ENCODE measurements around the gene PLEKHG4B. TPM values are rescaled to one million over a fixed set of nuclear protein-coding genes. Genes with fewer than 3 reads are reported as not detected.
A peak's percentile ranks its signal among the peaks of the same experiment; 100 is the strongest.

The PLEKHG4B gene
- total RNA-seq, 1 experiment from 2014 or later: 1.2 TPM

DNA sequence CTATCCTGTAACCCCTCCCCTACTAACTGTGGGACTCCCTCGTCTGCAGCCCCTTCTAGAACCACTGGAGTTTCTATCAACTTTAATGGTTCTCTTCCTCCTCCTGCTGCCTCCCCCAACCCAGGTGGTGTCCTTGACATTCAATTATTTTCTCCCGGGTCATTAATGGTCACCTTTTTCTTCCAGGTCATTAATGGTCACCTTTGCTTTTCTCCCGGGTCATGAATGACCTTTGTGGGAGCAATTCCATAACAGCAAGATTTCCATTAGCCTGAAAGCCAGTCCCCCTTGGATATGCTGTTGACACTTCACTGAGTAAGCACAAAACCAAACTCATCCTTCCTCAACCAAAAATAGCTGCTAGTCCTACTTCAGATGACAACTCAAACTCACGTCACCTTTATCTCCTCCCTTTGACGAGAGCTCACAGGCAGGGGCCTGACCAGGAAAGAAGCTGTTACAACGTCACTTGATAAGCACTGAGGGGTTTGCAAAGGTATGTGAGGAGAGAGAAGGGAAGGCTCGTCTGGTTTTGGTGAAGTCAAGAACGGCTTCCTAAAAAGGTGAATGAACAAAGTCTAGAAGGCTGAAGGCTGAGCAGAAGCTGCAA is 115.1 kb downstream of the PLEKHG4B start:
- Histone ChIP-seq H3K4me1 (ENCODE audit: insufficient read depth, low read length) (peaks cover 25% of the 10 kb centered on the region), H3K9me3 (ENCODE audit: low read length) (no peaks in the 10 kb centered on the region), H3F3A (ENCODE audit: low read length, unreplicated experiment) (no peaks in the 10 kb centered on the region), H3K27me3 (ENCODE audit: low read length) (no peaks in the 10 kb centered on the region), H2AFZ (ENCODE audit: low read length) (no peak overlapping the region), H3K9me2 (replicated peaks; ENCODE audit: low read length) (no peaks in the 10 kb centered on the region), H4K20me1 (ENCODE audit: low read length) (peaks cover 4% of the 10 kb centered on the region; the same call in 1 of the 2 replicates), H3K27ac (ENCODE audit: low read length) (peak overlapping the region; percentile 83), H3K36me3 (ENCODE audit: low read depth, low read length) (peaks cover 14% of the 10 kb centered on the region; the same call in 1 of the 2 replicates), H3K9ac (ENCODE audit: low read length) (peak overlapping the region; percentile 58), H3K4me3 (ENCODE audit: low read length) (no peak overlapping the region), H3K79me2 (ENCODE audit: low read length) (peaks cover 48% of the 10 kb centered on the region), H3K4me2 (ENCODE audit: low read length) (no peak overlapping the region; the same call in 1 of the 2 replicates)
- DNase-seq: peak; percentile 40
- BruUV-seq (replicated peaks): no TSS peak
- TF ChIP-seq EZH2phosphoT487 (IDR thresholded peaks at IDR 0.05; ENCODE audit: borderline replicate concordance, low read length) (no peak), CTCF (conservative IDR thresholded peaks at IDR 0.05; ENCODE audit: low read depth, low read length) (no peak), EZH2 (IDR thresholded peaks at IDR 0.05; ENCODE audit: low read length, unreplicated experiment) (no peak)
- ChIA-PET POLR2A (ENCODE audit: unreplicated experiment) (interaction anchor here (0.6 kb wide), 1 partner anchor 450 kb away, joined by 5 read pairs; no protein-coding TSS in a partner anchor), CTCF (no interaction called here)
- intact Hi-C loops (cut with micrococcal nuclease): no loop called here
- peak; percentile 62 for ATAC-seq

- ChIA-PET POLR2A (ENCODE audit: unreplicated experiment) (interaction anchor here (0.6 kb wide), 1 partner anchor 450 kb away, joined by 5 read pairs; no protein-coding TSS in a partner anchor), CTCF (no interaction called here)
- peak overlapping the region; percentile 58 for H3K9ac ChIP-seq (ENCODE audit: low read length)
- intact Hi-C loops (cut with micrococcal nuclease): no loop called here
- H3F3A ChIP-seq (ENCODE audit: low read length, unreplicated experiment): no peaks in the 10 kb centered on the region
- H3K36me3 ChIP-seq (ENCODE audit: low read depth, low read length): peaks cover 14% of the 10 kb centered on the region; the same call in 1 of the 2 replicates
- peaks cover 25% of the 10 kb centered on the region for H3K4me1 ChIP-seq (ENCODE audit: insufficient read depth, low read length)
- H3K27me3 ChIP-seq (ENCODE audit: low read length): no peaks in the 10 kb centered on the region
- H3K9me2 ChIP-seq (replicated peaks; ENCODE audit: low read length): no peaks in the 10 kb centered on the region
- no peak overlapping the region for H2AFZ ChIP-seq (ENCODE audit: low read length)
- H3K79me2 ChIP-seq (ENCODE audit: low read length): peaks cover 48% of the 10 kb centered on the region
- no peak overlapping the region; the same call in none of the 2 replicates for H3K4me2 ChIP-seq (ENCODE audit: low read length)
- no peak overlapping the region for H3K4me3 ChIP-seq (ENCODE audit: low read length)
- H3K27ac ChIP-seq (ENCODE audit: low read length): peak overlapping the region; percentile 83
- no peaks in the 10 kb centered on the region for H3K9me3 ChIP-seq (ENCODE audit: low read length)
- DNase-seq (peak; percentile 35), ATAC-seq (peak; percentile 46)
- BruUV-seq (replicated peaks): no TSS peak
- TF ChIP-seq EZH2 (IDR thresholded peaks at IDR 0.05; ENCODE audit: low read length, unreplicated experiment): no peak
- H4K20me1 ChIP-seq (ENCODE audit: low read length): peaks cover 4% of the 10 kb centered on the region; the same call in 1 of the 2 replicates
Observed at GRCh38 chr5:207599-207998, 115.6 kb downstream of the PLEKHG4B start.

DNA sequence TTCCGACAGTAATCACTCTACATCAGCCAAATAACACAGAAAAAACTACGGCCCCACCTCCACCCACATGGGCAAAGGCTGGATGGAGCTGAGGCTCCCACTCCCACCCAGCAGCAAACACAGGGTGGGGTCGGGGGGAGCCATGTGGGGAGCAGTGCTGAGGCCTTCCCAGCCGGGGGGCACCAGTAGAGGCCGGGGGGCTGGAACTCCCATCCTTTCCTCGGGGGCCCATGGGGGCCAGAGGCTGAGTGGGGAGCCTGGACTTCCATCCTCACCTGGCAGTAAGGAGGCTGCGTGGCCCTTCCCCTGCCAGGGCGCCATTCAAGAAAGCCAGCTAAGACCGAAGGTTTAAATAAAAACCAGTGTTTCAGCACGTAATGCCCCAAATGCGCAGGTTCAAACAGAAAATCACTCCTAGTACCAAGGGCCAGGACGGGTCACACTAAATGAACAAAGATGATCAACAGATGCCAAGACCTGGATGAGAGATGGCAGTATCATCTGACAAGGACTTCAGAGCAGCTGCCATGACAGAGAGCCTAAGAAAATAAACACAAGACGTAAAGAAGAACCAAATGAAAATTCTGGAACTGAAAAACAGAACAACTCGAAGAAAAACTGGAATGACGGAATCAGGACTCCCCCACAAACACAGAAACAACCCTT is 116.6 kb downstream of the PLEKHG4B start:
- Histone ChIP-seq H3K4me1 (ENCODE audit: insufficient read depth, low read length) (peaks cover 25% of the 10 kb centered on the region), H3K9me3 (ENCODE audit: low read length) (no peaks in the 10 kb centered on the region), H2AFZ (ENCODE audit: low read length) (no peak overlapping the region), H3K9me2 (replicated peaks; ENCODE audit: low read length) (no peaks in the 10 kb centered on the region), H3K4me3 (ENCODE audit: low read length) (no peak overlapping the region), H3F3A (ENCODE audit: low read length, unreplicated experiment) (no peaks in the 10 kb centered on the region), H3K27me3 (ENCODE audit: low read length) (no peaks in the 10 kb centered on the region), H3K79me2 (ENCODE audit: low read length) (peaks cover 51% of the 10 kb centered on the region), H3K4me2 (ENCODE audit: low read length) (no peak overlapping the region; the same call in 1 of the 2 replicates), H3K36me3 (ENCODE audit: low read depth, low read length) (peaks cover 15% of the 10 kb centered on the region; the same call in 1 of the 2 replicates), H3K9ac (ENCODE audit: low read length) (peak overlapping the region; percentile 53), H4K20me1 (ENCODE audit: low read length) (peaks cover 4% of the 10 kb centered on the region; the same call in 1 of the 2 replicates), H3K27ac (ENCODE audit: low read length) (peak overlapping the region; percentile 73)
- BruUV-seq (replicated peaks): no TSS peak
- no peak for DNase-seq
- ChIA-PET POLR2A (ENCODE audit: unreplicated experiment) (no interaction called here), CTCF (no interaction called here)
- no peak for ATAC-seq
- TF ChIP-seq EZH2 (IDR thresholded peaks at IDR 0.05; ENCODE audit: low read length, unreplicated experiment): no peak
- TF ChIP-seq EZH2phosphoT487 (IDR thresholded peaks at IDR 0.05; ENCODE audit: borderline replicate concordance, low read length): no peak
- no peak for TF ChIP-seq CTCF (conservative IDR thresholded peaks at IDR 0.05; ENCODE audit: low read depth, low read length)
- intact Hi-C loops (cut with micrococcal nuclease): no loop called here
